Stimulated activated CD4-positive, alpha-beta T cell treated with anti-CD3 and anti-CD28 coated beads, Interleukin-15, amount 100 ng/mL, for 1 hour (primary cell): ENCODE data around the gene PALLD.

ENCODE experiments used
- DNase-seq, 2 donors: peaks; one replicate each; pipeline ENCODE4 v3.0.0-alpha.2; 2020; ENCODE audit warnings: low read depth in 1 of 2, low spot score in 1 of 2

PALLD gene

GRCh38 chr4:168524006-168524405 lies 27.2 kb downstream of the PALLD start:
- no peak for DNase-seq

GRCh38 chr4:168524897-168525296 lies 28.0 kb downstream of the PALLD start:
- no peak for DNase-seq

- DNase-seq: no peak
These were observed 30.7 kb downstream of the PALLD start for GRCh38 chr4:168527560-168527959.

GRCh38 chr4:168528131-168528949 lies 31.5 kb downstream of the PALLD start:
- no peak for DNase-seq

- DNase-seq: no peak
These were observed 32.4 kb downstream of the PALLD start for GRCh38 chr4:168529257-168529656.

- DNase-seq: no peak
These were observed 34.5 kb downstream of the PALLD start for GRCh38 chr4:168531305-168531704.

- no peak for DNase-seq
These were observed 37.7 kb downstream of the PALLD start for GRCh38 chr4:168534535-168534934.

GRCh38 chr4:168535689-168536088 lies 38.8 kb downstream of the PALLD start:
- DNase-seq: no peak

- DNase-seq: no peak
These were observed 39.6 kb downstream of the PALLD start for GRCh38 chr4:168536448-168536847.

GRCh38 chr4:168537086-168537485 lies 40.2 kb downstream of the PALLD start:
- DNase-seq: no peak

GRCh38 chr4:168537571-168537970 lies 40.7 kb downstream of the PALLD start:
- DNase-seq: no peak

- DNase-seq: no peak
These were observed 41.8 kb downstream of the PALLD start for GRCh38 chr4:168538632-168539031.

GRCh38 chr4:168540086-168540485 lies 43.2 kb downstream of the PALLD start:
- DNase-seq: no peak

- DNase-seq: no peak
These were observed 43.8 kb downstream of the PALLD start for GRCh38 chr4:168540503-168541265.

- no peak for DNase-seq
These were observed 44.6 kb downstream of the PALLD start for GRCh38 chr4:168541266-168541953.

GRCh38 chr4:168549143-168549542 lies 52.3 kb downstream of the PALLD start:
- DNase-seq: no peak

- no peak for DNase-seq
These were observed 53.4 kb downstream of the PALLD start for GRCh38 chr4:168550064-168550766.

GRCh38 chr4:168551211-168551610 lies 54.4 kb downstream of the PALLD start:
- DNase-seq: no peak

GRCh38 chr4:168551945-168552695 lies 55.3 kb downstream of the PALLD start:
- no peak for DNase-seq

GRCh38 chr4:168553714-168554370 lies 57.0 kb downstream of the PALLD start:
- DNase-seq: no peak
